Right kidney (tissue), 1 donor: ENCODE measurements around the gene SRSF7.
"Not testable (repeated sequence)": the region's sequence is repeated elsewhere in the genome, so short reads cannot be mapped to it uniquely, and the experiment has no call there.

Experiments
- DNase-seq: peaks from one replicate; pipeline ENCODE4 v3.0.0-alpha.2; 2016

Gene SRSF7

DNA sequence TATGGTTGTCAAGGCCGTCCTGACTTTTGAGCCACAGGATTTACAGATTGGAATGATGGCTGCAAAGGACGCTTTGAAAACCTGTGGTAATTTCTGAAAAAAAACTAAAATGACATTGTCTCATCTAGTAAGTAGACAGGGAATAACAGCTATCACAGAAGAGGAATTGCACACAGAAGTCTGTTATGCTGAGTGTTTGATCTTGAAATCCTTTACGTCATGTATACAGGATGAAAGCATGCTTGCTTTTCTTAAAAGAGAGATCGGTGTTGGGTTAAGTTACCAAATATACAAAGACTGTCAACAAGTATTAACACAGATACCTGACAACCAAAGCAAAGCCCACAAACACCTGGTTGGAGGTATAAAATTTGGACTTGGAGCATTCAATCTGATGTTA, 12.6 kb upstream of the SRSF7 start:
- DNase-seq = no peak

DNA sequence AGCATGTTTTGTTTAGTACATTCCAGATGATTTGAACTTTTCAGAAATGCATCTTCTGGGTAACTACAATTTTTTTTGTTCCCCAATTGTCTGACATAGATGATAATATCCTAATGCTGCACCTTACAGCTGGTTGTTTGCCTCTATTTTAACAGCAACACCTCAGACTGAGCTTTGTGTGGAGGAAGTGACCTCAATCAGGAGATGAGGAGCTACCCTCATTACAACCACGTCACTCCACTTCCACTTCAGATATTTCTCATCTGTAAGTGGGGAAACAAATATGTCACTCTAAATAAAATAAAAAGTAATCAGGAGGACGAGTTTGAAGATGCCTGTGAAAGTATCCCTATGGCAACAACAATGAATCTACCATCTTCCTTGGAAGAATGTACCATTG, 12.1 kb upstream of the SRSF7 start:
- DNase-seq = no peak

DNA sequence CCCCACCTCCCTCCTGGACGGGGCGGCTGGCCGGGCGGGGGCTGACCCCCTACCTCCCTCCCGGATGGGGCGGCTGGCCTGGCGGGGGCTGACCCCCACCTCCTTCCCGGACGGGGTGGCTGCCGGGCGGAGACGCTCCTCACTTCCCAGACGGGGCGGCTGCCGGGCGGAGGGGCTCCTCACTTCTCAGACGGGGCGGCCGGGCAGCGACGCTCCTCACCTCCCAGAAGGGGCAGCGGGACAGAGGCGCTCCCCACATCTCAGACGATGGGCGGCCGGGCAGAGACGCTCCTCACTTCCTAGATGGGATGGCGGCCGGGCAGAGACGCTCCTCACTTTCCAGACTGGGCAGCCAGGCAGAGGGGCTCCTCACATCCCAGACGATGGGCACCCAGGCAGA, 4.7 kb upstream of the SRSF7 start:
- not testable (repeated sequence) for DNase-seq

DNA sequence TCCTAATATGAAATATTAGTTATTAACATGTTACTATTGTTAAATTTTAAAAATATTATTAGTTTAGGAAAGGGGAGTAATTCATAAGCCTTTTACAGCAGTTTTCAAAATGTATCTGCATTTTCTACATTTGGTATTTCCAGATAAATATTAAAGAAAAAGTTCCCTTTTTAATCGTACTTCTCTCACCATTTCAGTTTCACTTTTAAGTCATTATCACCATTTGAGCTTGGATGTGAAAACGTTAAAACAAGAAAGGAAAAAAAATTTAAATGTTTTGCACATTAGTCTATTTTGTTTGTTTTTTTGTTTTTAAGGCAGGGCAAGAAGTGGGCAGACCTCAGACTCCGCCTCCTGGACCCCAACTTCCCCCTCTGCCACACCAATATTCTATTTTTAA, 3.3 kb upstream of the SRSF7 start:
- DNase-seq = no peak

DNA sequence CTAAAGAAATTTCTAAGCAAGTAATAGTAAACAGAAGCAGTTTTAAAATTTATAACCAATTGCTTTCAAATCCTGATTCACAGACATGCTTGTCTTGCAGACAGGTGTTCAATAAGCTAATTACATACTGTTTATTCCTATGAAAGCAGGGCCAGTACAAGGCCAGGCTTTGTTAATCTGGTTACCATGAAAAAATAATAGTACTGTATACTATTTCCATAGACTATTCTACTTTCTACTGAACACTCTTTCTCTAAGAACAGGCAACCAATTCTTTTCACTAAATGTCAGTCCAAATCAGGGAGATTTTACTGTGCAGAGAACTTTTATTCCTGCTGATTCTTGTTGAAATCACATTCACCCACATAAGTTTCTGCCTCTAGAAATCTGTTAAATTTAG, 2.9 kb upstream of the SRSF7 start:
- DNase-seq = no peak

DNA sequence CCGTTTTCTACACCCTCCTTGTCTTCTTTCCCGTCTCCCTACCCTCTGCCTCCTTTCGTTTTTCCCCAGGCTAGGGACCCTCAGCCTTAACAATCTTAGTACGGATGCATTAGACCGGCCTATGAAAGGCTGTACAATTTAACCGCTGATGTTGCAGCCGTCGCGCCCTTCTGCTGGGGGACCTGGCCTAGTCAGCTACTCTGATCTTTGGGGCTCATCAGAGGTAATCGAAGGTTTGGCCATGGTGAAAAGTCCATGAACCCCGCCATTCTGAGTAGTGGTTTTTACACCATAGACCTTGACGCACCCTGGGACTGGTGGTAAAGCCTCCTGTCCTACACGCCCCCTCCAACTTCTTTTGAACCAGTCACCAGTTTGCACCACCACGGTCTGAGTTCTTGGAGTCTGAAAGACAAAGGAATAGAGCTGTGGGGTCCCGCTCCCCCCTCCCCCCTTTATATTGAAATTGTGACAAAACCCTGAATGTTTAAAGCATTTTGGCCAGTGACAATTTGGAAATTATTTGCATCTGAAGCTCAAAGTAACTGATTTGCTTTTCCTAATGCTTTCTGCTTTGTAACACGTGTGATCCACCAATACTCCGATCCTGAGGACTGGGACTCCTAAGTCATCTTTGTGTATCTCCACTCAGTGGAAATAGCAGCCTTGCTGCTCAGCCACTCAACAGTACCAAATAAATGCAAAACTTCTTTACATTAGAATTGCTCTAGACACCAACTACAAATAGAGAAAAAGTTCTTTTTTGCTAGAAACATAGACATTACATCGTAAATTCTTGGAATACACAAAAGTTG, 642 bp upstream of the SRSF7 start:
- DNase-seq = peak; percentile 89

DNA sequence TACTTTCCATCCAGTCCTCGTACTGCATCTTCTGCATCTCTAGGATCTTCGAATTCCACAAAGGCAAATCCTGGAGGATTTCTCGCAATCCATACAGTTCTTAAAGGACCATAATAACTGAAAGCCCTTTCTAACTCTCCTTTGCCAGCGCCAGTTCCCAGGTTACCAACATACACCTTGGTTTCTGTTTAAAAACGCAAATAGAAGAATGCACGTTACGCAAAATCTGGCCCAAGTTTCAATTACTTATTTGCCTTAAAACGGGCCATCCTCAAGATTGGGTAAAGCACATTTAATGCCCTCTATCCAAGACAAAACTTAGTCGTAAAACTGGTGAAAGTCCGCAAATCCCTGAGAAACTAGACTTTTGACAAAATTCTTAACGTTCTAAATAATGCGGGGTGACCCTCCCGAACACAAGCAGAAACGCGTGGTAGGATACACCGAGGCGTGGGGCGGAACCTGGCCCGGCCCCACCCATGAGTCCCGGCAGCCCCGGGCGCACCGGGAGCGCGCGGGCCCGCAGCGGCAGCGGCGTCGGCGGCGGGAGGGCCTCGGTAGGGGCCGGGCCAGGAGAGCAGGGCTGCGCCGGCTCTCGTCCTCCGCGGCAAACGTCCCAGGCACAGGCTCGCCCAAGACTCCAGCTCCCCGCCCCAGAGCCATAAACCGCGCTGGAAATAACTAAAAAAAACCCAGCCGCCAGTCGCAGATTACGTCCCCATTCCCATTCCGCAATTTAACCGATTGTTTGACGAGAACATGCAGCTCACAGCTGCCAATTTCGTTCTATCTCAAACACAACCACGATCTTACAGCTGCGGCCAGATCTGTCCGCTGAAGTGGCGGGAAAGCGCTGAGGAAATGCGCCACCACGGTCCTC, 910 bp downstream of the SRSF7 start:
- DNase-seq = no peak

DNA sequence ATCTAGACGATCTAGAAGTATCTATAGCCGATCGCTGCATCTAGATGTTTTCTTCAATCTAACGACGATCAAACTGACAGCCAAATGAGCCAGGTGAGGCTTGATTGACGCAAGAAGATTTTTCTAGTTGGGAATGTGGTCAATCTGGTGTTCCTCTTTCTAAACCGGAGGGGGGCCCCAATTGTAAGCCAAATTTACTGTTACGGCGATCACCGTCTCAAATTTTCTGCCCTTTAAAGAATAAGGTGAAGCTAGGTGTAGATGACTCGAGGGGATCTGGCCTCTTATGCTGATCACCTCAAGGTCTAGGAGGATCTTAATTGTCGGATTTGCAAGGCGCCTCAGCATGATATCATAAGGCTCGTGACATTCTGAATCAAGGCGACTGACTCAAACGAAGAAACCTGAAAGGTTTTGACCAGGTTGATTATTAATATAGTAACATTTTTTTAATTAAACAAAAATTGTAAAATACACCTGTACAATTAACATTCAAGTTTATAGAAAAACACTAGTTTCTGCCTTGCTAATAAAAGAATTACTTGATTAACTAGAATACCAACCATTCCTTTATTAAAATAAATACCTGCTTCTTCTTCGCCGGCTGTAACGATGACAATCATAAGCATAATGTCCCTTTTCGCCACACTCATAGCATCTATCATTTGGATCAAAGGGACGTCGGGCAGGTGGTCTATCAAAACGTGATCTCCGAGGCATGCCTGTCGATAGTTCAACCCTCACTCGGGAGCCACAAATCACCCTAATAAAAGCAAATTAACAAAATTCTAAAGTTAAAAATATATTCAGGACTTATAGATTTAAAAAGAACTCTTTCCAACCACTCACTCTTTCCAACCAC, 2.0 kb downstream of the SRSF7 start:
- no peak for DNase-seq

DNA sequence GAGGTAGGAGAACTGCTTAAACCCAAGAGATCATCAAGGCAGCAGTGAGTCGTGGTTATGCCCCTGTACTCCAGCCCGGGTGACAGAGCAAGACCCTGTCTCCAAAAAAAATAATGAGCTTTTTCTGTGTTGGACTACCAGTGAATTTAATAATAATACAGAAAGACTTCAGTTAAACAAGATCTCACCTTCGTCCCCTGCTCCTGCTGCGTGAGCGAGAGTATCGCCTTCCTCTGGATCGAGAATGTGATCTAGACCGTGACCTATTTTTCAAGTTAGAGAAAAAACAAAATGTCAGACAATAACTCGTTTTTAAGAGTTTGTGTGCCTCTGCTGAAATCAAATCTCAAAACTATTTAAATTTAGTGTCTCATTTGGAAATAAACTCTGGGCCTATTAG, 2.8 kb downstream of the SRSF7 start:
- no peak for DNase-seq

DNA sequence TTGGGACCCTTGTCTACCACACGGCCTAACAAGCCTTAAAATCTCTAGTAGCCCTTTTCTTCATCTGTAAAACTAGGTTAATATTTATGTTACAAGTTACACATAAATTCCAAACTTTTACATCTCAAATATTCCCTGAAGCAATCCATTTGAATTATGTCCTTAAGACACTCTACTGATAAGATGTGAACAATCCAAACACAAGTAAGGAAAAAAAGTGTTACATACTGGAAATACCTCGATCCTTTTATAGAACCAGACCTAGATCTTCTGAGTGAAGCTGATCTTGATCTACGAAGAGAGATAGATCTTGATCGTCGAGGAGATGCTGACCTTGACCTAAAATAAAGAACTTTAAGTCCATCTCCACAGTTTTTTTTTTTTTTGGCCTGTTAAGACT, 3.3 kb downstream of the SRSF7 start:
- DNase-seq = no peak

DNA sequence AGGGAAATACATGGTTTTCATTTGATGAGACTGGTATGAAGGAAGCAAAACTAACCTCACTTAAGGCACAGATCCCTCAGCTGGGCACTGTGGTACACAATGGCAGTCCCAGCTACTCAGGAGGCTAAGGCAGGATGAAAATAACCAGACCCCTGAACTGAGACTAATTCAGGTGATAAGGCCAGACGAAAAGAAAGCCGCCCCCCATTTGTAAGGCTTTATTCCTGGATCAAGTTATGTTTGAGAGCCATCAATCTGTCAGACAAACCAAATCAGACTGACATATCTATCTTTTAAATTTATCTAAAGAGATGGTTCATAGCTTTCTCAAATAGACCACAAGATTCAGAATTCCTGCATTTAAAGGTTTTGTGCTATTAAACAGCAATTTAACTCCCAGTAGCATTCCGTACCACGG, 4.1 kb downstream of the SRSF7 start:
- no peak for DNase-seq

DNA sequence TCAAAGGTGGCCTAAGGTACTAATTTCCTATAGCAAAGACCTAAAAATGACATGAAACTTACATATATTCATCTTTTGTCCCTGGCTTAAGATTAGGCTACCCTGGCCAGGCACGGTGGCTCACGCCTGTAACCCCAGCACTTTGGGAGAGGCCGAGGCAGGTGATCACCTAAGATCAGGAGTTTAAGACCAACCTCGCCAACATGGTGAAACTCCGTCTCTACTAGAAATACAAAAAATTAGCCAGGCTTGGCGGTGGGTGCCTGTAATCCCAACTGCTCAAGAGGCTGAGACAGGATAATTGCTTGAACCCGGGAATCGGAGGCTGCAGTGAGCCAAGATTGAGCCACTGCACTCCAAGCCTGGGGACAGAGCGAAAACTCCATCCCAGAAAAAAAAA, 5.9 kb downstream of the SRSF7 start:
- no peak for DNase-seq

DNA sequence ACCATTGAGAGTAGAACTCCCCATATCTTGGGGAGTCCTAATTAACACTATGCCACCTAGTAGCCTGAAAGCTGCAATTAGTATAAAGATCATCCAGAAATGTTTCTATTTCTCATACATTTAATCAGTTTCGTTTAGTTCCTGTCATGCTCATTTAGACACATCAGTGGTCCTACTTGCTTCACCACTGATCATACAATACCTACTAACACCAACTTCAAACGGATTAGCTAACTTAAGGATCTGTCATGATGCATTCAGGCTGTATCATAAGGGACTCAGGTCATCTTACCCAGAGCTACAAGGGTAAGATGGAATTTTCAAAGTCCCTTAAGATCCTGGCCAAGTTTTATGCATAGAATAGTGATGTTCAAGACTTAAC, 6.8 kb downstream of the SRSF7 start:
- DNase-seq = no peak

DNA sequence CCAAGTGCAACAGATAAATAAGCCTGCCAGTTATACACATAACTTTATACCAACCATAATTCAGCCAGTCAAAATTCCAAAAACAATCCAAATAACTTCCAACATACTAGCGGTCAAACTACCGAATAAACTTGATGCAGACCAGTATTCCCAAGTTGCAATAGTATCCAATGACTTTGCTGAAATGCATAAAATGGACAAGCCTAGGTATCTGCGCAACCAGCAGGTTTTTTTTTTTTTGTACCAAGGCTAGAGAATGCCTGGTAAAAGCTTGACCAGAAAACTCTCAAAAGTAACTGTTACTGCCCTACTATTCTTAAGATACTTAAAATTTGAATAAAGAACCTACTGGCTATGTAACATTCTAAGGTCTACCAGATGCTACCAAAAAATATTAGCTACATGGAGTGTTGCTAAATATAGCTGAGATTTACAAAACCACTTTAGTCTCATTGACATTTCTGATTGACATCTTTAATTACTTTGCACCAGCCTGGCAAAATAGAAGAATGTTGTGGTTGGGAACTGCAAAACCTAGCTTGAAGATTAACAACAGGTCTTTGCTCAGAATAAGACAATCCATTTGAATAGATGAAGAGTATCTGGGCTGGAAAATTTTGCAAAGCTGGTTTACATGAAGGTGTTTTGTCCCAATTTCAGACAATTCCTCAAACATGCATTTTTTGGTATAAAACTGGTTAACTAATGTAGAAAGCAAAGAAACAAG, 7.3 kb downstream of the SRSF7 start:
- DNase-seq = no peak

DNA sequence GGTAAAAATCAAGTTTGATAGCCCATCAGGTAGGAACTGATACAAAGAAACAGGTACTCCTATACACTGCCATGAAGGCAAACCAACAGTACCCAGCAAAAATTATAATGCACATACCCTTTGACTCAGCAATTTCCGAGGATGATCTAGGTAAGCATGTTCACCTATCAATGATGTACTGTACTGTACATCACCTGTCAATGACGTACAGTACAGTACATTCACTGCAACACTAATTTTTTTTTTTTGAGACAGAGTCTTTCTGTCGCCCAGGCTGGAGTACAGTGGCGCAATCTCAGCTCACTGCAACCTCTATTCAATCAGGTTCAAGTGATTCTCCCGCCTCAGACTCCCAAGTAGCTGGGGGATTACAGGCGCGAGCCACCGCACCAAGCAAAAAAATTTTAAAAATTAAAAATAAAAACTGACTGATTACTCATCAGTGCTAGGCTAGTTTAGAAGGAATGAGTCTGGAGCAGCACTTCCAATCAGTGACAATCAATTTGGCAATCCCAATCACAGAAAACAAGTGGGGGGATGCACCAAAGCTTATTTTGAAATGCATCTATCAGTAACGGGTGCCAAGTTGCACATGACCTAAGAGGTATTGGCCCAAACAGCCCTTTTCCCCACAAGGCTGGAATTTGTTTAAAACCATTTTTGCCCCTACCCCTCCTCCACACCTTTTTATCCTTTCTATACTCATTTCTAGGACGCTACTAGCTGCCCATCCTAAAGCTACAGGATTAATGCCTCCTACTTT, 8.2 kb downstream of the SRSF7 start:
- DNase-seq = no peak

DNA sequence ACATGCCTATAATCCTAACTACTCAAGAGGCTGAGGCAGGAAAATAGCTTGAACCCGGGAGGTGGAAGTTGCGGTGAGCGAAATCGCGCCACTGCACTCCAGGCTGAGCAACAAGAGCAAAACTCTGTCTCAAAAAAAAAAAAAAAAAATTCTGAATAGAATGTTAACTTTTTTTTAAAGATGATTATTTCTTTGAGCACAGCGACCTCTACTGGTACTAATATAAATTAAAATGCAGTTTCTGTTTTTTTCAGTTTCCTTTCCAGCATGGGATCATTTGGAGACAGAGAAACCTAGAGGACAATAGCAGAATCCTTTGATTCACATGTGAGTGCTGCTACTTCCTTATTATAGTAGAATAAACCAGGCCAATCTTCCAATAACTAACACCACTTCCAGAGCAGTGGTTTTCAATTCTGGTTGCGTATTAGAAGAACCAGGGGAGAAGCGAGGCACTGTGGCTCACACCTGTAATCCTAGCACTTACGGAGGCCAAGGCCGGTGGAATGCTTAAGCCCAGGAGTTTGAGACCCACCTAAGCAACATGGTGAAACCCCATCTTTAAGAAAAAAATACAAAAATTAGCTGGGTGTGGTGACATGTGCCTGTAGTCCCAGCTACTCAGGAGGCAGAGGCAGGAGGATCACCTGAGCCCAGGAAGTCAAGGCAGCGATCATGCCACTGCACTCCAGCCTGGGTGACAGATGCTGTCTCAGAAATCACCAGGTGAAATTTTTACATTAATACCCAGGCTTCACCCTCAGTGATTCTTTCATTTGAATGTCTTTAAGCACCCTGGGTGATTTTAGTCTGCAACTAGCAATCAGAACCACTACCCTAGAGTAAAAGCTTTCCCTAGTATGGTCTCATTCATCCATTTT, 10.1 kb downstream of the SRSF7 start:
- peak; percentile 9 for DNase-seq

DNA sequence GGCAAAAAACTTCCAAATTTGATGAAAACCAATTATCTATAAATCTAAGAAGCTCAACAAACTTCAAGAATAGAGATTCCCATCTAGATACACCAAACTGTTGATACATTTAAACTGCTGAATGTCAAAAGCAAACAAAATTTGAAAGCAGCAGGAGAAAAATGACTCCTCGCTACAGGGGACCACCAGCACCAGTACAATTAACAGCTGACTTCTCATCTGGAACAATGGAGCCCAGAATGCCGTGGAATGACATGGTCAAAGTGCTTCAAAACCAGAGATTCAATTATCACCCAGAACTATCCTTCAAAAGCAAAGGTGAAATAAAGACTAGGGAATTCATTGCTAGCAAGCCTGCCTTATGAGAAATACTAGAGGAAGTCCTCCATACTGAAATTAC, 11.6 kb downstream of the SRSF7 start:
- DNase-seq = no peak

DNA sequence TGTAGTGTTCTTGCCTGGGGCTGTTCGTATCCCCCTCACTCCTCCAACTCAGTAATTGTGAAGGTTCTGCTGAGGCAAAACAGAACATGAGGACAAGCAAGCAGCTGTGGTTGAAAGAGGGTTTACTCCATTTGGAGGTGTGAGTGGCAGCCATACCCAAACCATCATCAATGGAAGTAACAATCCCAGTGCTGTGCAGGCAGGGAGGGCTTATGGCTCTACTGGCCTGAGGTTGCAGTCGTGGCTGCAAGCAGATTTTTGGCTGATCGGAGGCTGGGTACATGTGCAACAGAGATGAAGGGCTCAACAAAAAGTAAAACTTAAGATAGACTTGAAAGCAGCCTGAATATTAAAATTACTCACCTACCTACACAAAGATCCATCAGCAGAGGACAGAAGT, 13.2 kb downstream of the SRSF7 start:
- DNase-seq = no peak

DNA sequence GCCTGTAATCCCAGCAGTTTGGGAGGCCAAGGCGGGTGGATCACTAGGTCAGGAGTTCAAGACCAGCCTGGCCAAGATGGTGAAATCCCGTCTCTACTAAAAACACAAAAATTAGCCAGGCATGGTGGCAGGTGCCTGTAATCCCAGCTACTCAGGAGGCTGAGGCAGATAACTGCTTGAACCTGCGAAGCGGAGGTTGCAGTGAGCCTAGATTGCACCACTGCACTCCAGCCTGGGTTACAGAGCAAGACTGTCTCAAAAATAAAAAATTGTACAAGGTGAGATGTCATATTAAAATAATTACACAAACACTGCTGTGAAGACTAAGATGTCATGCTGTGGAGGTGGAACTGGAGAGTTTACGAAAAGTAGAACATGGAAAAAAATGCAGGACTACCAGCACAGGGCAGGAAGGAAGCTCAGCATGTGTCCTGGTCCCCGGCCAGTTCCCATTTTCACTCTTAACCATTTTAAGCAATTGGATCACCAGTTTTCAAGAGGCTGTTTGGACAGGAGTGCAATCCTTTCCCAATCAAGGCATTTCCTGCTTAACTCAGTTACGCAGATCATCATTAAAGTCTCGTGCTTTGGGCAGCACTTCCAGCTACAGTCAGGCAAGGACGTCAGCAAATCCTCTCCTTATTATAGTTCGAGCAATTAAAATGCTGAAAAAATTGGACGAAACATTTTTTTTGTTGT, 14.0 kb downstream of the SRSF7 start:
- not testable (repeated sequence) for DNase-seq

DNA sequence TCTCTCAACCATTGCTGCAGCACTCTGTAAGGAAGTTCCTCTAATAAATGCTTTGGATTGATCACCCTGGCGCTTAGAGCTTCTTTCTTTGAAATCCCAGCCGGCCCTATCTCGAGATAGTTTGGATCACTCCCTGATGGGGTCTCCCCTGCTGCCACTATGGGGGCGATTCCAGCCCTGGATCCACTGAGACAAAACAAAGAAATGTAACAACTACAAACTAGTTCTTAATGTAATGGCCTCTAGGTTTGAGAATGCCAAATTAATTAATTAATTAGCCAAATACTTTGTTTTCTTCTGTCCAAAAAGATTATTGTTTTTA, 15.2 kb downstream of the SRSF7 start:
- DNase-seq = no peak
